Astrocyte of the spinal cord (primary cell): ENCODE measurements around the gene SH3RF1.
"Not testable (repeated sequence)": the region's sequence is repeated elsewhere in the genome, so short reads cannot be mapped to it uniquely, and the experiment has no call there.

Experiments
- DNase-seq: peaks from one replicate; pipeline ENCODE4 v3.0.0; 2011; ENCODE audit warnings: low read depth, low spot score
- H3K4me3 ChIP-seq: 2 replicates; pipeline ENCODE4 v1.5.1; 2011; ENCODE audit warnings: low read depth, mild to moderate bottlenecking, low read length, moderate library complexity
- CTCF ChIP-seq: IDR thresholded peaks from 2 replicates; pipeline ENCODE4 v1.5.1; 2012; ENCODE audit warnings: low read depth, mild to moderate bottlenecking, low read length, inconsistent platforms
- in situ Hi-C: cut with HindIII; loops from 2 replicates; pipeline ENCODE4 v1.10.0; 2017; ENCODE audit warnings: low sequenced_read_pairs

The SH3RF1 gene

DNA sequence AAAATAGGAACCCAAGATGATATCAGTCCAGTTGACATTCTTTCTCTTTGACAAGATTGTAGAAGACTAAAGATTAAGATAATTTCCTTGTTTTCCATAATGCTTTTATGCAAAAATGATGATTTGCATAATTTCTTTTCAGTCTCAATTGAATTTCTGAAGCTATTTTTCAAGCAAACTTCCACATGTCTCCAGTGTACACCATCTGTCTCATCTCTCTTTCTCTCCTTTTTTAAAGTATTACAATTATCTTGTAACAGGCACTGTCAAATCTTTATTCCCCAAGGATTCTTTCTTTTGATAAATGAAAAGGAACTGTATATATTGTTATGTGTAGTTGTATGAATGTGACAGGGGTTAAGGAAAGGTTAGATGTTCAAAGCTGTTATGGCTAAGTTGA lies 7.9 kb upstream of the SH3RF1 start:
- no peak for DNase-seq
- TF ChIP-seq CTCF = no peak
- no peak overlapping the region for H3K4me3 ChIP-seq
- in situ Hi-C loops = no loop called here

DNA sequence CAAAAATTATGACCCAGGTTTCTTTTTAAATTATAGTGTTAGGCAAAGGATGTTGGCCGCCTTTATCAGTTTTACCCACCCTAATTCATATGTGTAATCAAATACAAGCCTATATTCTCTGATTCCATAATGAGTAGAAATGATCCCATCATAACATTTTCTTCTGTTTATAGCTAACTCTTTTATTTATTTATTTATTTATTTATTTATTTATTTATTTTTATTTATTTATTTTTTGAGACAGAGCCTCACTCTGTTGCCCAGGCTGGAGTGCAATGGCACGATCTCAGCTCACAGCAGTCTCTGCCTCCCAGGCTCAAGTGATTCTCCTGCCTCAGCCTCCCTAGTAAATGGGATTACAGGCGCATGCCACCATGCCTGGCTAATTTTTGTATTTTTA lies 7.1 kb upstream of the SH3RF1 start:
- in situ Hi-C loops, DNase-seq, H3K4me3 ChIP-seq: not testable (repeated sequence)

GRCh38 chr4:169275180-169275579 lies 4.4 kb upstream of the SH3RF1 start:
- no peak overlapping the region for H3K4me3 ChIP-seq
- no peak for DNase-seq
- in situ Hi-C loops = no loop called here
- TF ChIP-seq CTCF = no peak

DNA sequence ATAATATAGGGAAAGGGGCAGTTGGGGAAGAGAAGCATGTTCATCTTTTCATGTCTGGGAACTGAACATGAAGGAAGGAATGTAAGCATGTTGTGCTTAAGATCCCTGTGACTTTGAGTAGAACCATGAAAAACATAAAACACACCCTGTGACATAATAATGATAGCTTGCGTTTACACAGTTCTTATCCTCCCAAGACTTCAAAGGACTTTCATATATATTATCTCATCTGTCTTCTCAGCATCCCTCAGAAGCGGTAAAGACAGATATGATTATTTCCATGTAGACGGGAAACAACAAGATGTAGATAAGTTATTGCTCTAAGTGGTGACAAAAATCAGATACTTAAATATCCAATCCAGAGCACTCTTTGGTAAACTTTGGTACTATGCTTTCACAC lies 3.3 kb upstream of the SH3RF1 start:
- no peak for TF ChIP-seq CTCF
- DNase-seq = no peak
- in situ Hi-C loops = no loop called here
- no peak overlapping the region for H3K4me3 ChIP-seq

GRCh38 chr4:169272265-169272886 lies 1.6 kb upstream of the SH3RF1 start:
- peak; percentile 79 for DNase-seq
- H3K4me3 ChIP-seq = no peak overlapping the region
- in situ Hi-C loops = no loop called here
- TF ChIP-seq CTCF = no peak

DNA sequence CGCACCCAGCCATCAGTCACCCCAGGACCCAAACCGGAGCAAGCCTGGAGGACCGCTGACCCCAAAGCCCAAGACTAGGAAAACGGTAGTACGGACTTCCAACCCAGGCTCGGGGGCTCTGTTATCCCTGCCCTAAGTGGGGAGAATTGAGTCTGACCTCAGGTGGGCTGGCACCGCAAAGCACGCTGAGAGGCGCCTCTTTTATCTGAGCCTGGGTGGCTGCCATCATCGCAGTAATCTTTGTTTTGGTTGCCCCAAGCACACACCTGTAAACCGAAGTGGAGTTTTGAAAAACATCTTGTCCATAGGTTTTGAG lies 894 bp upstream of the SH3RF1 start:
- H3K4me3 ChIP-seq = peak overlapping the region; percentile 85
- in situ Hi-C loops = no loop called here
- TF ChIP-seq CTCF = no peak
- DNase-seq = no peak

DNA sequence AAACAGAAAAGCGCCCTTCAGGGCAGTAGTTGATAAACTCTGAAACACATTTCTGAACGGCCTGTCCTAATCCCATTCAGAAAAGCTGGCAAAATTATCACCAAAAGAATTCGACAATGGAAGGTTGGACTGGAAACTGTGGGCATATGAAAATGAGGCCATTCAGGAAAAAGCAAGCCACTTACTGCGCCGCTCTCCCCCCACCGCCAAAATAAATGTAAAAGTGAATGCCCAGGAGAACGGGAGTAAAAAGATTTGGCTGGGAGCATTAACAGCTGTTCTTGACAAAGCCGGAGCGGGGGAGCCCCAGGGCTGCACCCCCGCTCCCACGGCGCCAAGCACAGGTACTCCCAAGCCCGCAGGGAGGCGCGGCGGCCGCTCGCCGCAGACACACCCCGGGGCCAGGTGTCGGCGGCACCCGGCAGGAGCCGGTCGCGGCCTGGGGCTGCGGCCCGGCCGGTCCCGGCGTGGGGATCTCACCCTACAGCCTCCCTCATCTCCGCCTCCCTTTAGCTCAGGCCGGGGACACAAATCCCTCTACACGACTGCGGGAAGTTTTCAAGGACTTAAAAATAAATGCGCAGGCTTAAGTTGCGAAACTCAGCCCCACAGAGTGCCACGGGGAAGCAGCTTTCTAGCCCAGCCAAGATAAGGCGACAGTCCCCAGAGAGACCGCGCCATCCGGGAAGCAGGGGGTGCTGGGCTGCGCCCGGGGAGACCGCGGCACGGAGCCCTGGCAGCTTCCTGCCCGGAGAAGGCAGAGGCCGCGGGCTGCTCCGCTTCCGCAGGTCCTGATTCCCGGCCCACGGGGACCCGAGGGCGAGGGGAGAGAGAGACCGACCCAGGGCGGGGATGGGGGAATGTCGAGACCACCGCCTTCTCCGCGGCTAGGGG lies 593 bp downstream of the SH3RF1 start:
- peak overlapping the region; percentile 85 for H3K4me3 ChIP-seq
- DNase-seq = peak; percentile 55
- no peak for TF ChIP-seq CTCF
- in situ Hi-C loops = no loop called here
